GM18873 (cell line): ENCODE results near the gene TPSAB1.
"Not testable (repeated sequence)": the region's sequence is repeated elsewhere in the genome, so short reads cannot be mapped to it uniquely, and the experiment has no call there.

Source experiments
- ATAC-seq: cut with Tn5 transposase; IDR thresholded peaks from one replicate; pipeline ENCODE4 v1.9.1; 2021; ENCODE audit warnings: mild to moderate bottlenecking, moderate library complexity, moderate number of reproducible peaks; ENCODE audit not compliant: unreplicated experiment, low FRiP score

Gene TPSAB1

DNA sequence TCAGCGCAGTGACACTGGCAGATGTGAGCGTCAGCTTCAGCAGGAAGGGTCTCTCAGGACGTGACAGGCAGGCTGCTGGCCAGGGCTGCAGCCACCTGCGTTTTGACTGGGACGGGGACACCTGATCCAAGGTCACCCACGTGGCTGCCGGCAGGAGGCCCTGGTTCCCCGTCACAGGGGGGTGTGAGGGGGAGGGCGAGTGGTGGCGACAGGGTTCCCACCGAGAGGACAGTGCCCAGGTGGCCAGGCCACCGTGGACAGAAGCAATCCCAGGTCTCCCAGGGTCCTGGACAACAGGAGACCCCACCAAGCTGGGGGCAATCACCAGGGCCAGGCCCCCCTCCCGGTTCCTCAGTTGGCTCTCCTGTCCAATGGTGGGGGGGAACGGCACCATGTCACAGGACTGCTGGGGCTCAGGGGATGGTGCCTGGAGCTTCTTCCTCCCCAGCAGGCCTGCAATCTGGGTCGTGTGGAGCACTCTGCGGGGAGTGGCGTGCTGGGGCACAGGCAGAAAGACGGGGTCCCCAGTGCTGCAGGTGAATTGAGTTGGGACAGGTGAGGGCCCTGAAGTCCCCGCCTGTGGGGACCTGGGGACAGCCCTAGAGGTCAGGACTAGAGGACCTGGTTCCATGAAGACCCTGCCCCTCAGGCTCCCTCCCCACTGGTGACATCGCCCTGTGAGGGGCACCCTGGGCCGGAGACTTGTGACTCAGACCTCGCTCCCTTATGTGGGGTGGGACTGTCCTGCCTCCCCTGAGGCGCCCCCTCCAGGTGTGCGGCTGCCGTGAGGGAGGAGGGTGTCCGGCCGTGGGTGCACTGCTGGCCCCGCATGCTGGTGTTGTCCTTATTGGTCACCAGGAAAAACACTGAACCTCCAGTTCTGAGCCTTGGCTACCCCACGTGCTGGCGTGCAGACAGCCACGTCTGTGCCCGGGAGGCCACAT is 3.7 kb downstream of the TPSAB1 start:
- not testable (repeated sequence) for ATAC-seq

DNA sequence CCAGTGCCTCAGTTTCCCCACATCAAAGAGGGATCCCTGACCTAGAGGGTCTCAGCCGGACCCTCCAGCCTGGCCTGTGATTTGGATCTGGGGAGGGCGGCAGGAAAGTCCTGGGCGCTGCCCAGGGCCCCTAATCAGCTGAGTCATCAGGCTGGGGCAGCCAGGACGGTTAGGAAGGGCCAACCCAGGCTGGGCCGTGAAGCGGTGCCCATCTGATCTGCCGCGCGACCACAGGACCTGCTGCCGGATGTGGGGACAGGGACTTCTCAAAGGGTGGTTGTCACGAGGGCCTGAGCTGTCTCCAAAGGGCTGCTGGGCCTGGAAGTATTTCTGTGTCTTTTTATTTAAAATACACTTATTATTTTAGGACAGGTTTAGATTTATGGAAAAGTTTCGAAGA is 4.4 kb downstream of the TPSAB1 start:
- no peak for ATAC-seq

- no peak for ATAC-seq
These were observed 5.0 kb downstream of the TPSAB1 start for GRCh38 chr16:1245452-1246020.

DNA sequence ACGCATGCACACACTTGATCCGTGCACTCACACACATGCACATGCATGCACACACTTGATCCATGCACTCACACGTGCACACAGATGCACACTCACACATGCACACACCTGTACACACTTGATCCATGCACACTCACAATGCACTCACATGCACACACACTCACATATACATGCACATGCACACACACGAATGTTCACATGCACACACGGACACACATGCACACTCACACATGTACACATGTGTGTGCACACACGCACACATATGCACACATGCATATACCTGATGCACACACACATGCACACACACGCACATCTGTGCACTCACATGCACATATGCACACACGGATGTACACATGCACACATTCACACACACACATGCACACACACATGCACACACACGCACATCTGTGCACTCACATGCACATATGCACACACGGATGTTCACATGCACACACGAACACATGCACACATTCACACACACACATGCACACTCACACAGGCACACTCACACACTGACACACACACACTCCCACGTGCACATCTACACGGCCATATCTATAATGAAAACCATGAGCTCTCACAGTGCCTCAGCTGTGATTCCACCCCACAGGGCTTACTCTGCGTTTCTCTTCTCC is 7.5 kb downstream of the TPSAB1 start:
- ATAC-seq = not testable (repeated sequence)

DNA sequence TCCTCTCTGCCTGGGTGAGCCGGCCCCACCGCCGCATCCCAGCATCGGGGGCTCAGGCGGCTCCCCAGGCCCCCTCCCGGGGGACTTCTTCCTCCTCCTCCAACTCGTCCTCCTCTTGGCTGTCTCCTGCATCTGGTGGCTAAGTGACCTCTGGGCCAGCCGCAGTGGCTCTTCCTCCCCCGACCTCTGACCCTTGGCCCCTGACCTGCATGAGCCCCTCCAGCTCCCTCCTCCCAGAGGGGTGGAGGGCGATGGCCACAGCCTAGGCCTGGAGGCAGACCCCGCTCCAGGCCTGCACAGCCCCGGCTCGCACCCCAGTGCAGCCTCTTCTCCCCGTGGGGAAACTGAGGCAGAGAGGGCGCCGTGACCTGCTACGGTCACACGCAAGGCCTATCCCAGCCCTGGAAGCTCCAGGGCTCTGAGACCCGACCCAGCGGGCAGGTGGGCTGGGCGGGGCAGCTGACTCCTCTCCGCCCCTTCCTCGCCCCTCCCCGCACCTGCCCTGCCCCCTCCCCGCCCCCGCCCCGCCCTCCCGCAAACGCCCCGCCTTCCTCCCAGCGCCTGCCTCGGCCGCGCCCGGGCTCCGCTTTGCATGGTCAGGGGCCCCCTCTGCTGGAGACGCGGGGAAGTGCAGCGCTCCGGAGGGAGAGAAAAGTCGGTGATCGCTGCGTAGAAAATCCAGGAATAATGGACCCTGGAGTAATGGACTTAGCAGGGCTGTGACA is 8.7 kb downstream of the TPSAB1 start:
- not testable (repeated sequence) for ATAC-seq

DNA sequence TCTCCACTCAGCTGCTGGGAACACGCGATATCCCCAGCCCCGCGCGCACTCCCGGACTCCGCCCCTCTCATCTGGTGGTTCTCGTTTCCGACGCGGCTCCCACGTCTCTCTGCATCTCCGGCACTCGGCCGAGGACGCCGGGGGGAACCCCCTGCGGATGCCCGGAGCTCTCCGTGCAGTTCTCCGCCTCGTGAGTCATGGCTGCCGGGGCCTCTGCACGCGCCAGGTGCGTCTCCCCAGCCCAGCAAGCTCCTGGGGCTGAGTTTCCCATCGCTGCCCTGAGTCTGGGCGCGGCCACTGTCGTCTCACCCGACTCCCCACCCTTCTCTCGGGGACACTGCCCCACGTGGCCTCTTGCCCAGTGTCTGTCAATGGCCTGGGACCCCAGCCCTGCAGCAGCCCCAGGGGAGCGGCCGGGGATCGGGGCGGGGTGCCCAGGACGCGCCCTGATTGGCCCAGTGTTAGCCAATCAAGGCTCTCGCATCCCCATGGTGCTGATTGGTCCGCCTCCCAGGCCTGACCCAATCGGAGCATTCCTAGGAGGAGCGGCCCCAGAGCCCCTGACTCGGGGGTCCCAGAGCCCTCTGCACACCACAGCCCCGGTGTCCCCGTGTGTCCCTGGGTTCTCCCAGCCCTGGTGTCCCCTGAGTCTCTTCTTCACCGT is 13.3 kb downstream of the TPSAB1 start:
- not testable (repeated sequence) for ATAC-seq

GRCh38 chr16:1254821-1255220 is 14.3 kb downstream of the TPSAB1 start:
- not testable (repeated sequence) for ATAC-seq

DNA sequence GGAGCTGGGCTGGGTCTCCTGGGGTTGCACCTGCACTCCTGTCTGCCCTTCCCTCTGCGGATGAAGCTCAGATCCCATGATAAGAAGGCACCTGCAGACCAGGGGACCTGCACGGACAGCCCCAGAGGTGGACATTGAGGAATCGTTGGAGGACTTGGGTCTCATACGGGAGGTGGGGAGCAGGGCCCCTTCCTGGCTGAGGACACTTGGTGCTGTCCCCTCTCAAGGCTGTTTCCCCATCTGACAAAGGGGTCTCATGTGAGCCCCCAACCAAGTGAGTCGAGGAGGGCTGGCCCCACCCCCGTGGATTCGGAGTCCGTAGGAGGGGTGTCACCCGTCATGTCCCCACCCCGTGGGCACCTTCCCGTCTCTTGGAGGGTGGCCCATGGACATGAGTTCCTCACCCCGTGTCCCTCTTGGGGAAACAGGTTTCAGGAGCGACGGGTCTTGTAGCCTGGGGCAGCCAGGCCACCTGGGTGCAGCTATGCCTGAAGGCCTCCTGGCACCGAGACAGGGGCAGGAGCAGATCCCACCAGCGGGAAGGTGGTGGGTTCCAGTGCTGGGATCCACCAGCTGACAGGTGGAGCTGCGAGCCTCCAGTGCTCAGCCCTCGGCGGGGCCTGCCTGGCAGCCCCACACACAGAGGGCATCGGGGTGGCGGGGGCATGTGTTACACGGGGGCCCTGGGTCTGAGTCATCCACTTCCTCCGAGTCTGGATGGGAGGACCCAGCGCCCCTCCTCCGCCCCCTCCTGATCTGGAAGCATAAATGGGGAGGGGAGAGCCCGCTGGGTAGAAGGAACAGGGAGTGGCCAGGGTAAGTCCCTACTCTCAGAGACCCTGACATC is 15.0 kb downstream of the TPSAB1 start, which contains the start of gene TPSD1:
Gene TPSD1 (plus strand): TSS at position 794 of the 847 bp plus-strand sequence. CDS start 212 bp downstream, outside the sequence.
- not testable (repeated sequence) for ATAC-seq

DNA sequence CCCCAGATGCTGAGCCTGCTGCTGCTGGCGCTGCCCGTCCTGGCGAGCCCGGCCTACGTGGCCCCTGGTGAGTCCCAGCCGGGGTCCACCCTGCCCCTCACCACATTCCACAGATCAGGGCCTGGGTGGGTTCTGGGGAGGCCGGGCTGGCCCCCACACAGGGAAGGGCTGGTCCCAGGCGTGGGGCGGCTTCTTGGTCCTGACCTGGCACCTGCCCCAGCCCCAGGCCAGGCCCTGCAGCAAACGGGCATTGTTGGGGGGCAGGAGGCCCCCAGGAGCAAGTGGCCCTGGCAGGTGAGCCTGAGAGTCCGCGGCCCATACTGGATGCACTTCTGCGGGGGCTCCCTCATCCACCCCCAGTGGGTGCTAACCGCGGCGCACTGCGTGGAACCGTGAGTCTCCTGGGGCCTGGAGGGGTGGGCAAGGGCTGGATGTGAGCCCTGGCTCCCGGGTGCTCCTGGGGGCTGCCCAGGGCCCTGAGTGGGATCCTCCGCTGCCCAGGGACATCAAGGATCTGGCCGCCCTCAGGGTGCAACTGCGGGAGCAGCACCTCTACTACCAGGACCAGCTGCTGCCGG is 15.9 kb downstream of the TPSAB1 start:
- ATAC-seq = not testable (repeated sequence)

GRCh38 chr16:1256874-1257322 is 16.4 kb downstream of the TPSAB1 start:
- ATAC-seq = no peak

- ATAC-seq = no peak
These were observed 17.2 kb downstream of the TPSAB1 start for GRCh38 chr16:1257561-1258224.

DNA sequence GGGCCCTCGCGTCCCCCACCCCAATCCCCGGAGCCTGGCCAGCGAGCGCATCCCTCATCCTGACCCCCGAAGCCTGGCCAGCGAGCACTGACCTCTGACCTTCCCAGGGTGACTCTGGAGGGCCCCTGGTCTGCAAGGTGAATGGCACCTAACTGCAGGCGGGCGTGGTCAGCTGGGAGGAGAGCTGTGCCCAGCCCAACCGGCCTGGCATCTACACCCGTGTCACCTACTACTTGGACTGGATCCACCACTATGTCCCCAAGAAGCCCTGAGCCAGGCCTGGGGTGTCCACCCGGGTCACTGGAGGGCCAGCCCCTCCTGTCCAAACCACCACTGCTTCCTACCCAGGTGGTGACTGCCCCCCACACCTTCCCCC is 17.7 kb downstream of the TPSAB1 start:
- ATAC-seq = no peak

- no peak for ATAC-seq
These were observed 18.6 kb downstream of the TPSAB1 start for GRCh38 chr16:1258906-1259759.

DNA sequence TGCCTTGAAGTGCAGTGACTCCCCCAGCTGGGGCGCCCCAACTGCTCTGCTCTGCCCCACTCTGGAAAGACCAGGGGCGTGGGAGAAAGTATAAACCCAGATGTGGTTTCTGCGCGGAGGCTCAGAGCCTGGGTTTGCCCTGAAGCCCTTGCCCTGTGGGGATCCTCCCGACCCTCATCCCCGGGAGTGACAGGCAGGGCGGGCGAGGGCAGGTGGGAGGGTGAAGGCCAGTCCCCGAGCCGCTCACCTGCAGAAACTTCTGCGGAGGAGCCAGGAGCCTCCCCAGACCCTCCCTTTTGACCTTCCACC is 19.2 kb downstream of the TPSAB1 start:
- no peak for ATAC-seq

GRCh38 chr16:1260101-1260680 is 19.7 kb downstream of the TPSAB1 start:
- ATAC-seq = no peak

- ATAC-seq = no peak
These were observed 20.8 kb downstream of the TPSAB1 start for GRCh38 chr16:1261131-1261892.
